Neutrophil (primary cell): Measurements from ENCODE around the gene LECT2.

Experiments
- H3K27ac ChIP-seq: fragments of 200-600 bp; sonication (generic); 2 replicates; pipeline ENCODE4 v1.5.1; 2016; ENCODE audit warnings: mild to moderate bottlenecking, moderate library complexity
- H3K27me3 ChIP-seq: fragments of 200-600 bp; sonication (generic); 2 replicates; pipeline ENCODE4 v1.6.0; 2016; ENCODE audit warnings: mild to moderate bottlenecking
- H3K36me3 ChIP-seq: fragments of 200-600 bp; sonication (generic); 2 replicates; pipeline ENCODE4 v1.5.1; 2017
- H3K4me1 ChIP-seq, 2 experiments: fragments of 200-600 bp in 1 of 2; sonication (generic) in 1 of 2; 1 replicate in 1 of 2; 2 replicates in 1 of 2; pipeline versions ENCODE4 v1.5.1 to v1.6.1; 2013 to 2016; ENCODE audit warnings: low read depth in 1 of 2, low read length in 1 of 2, mild to moderate bottlenecking in 1 of 2, moderate library complexity in 1 of 2; ENCODE audit not compliant: control insufficient read depth in 1 of 2, insufficient read depth in 1 of 2
- H3K4me3 ChIP-seq, 2 experiments: fragments of 200-600 bp in 1 of 2; sonication (generic) in 1 of 2; 1 replicate in 1 of 2; 2 replicates in 1 of 2; pipeline ENCODE4 v1.5.1; 2013 to 2016; ENCODE audit warnings: low read depth in 1 of 2, low read length in 1 of 2, mild to moderate bottlenecking in 1 of 2, moderate library complexity in 1 of 2
- H3K9me3 ChIP-seq: fragments of 200-600 bp; sonication (generic); 2 replicates; pipeline ENCODE4 v1.5.1; 2016
- CTCF ChIP-seq: fragments of 200-600 bp; sonication (generic); IDR thresholded peaks from 2 replicates; pipeline ENCODE4 v1.5.1; 2016; ENCODE audit warnings: antibody characterized with exemption

LECT2 gene

GRCh38 chr5:135930029-135930948, 24.5 kb downstream of the LECT2 start:
- Histone ChIP-seq H3K4me3 (no peak overlapping the region), H3K27me3 (peaks cover 100% of the 10 kb centered on the region), H3K4me1 (no peaks in the 10 kb centered on the region)

GRCh38 chr5:135921388-135921787, 33.4 kb downstream of the LECT2 start:
- Histone ChIP-seq H3K36me3 (no peaks in the 10 kb centered on the region), H3K27ac (no peak overlapping the region), H3K27me3 (peaks cover 98% of the 10 kb centered on the region), H3K4me1 (no peaks in the 10 kb centered on the region), H3K4me3 (no peak overlapping the region), H3K9me3 (no peaks in the 10 kb centered on the region)
- TF ChIP-seq CTCF: no peak

More at GRCh38 chr5:135930029-135930948, 24.5 kb downstream of the LECT2 start:
- H3K9me3 ChIP-seq: no peaks in the 10 kb centered on the region
- H3K27ac ChIP-seq: no peak overlapping the region
- no peaks in the 10 kb centered on the region for H3K36me3 ChIP-seq
- TF ChIP-seq CTCF: no peak

- Histone ChIP-seq H3K27me3 (peaks cover 97% of the 10 kb centered on the region), H3K9me3 (no peaks in the 10 kb centered on the region), H3K4me3 (no peak overlapping the region), H3K27ac (no peak overlapping the region), H3K36me3 (no peaks in the 10 kb centered on the region), H3K4me1 (no peaks in the 10 kb centered on the region)
- TF ChIP-seq CTCF: no peak
These were observed 34.6 kb downstream of the LECT2 start for GRCh38 chr5:135920199-135920598.

- Histone ChIP-seq H3K4me1 (no peaks in the 10 kb centered on the region), H3K4me3 (no peak overlapping the region), H3K27ac (no peak overlapping the region), H3K27me3 (peaks cover 90% of the 10 kb centered on the region), H3K36me3 (no peaks in the 10 kb centered on the region), H3K9me3 (no peaks in the 10 kb centered on the region)
- no peak for TF ChIP-seq CTCF
These were observed 38.0 kb downstream of the LECT2 start for GRCh38 chr5:135916638-135917263.

GRCh38 chr5:135915466-135916001, 39.2 kb downstream of the LECT2 start:
- H3K9me3 ChIP-seq: no peaks in the 10 kb centered on the region
- no peaks in the 10 kb centered on the region for H3K36me3 ChIP-seq
- no peaks in the 10 kb centered on the region for H3K4me1 ChIP-seq
- TF ChIP-seq CTCF: no peak
- peaks cover 87% of the 10 kb centered on the region for H3K27me3 ChIP-seq
- no peak overlapping the region for H3K27ac ChIP-seq
- H3K4me3 ChIP-seq: no peak overlapping the region
